Upper lobe of left lung (tissue), 6 donors: ENCODE measurements around the gene LRRTM2. TPM values are rescaled to one million over a fixed set of nuclear protein-coding genes. Genes with fewer than 3 reads are reported as not detected.
"Not testable (repeated sequence)": the region's sequence is repeated elsewhere in the genome, so short reads cannot be mapped to it uniquely, and the experiment has no call there.

ENCODE experiments used
- ATAC-seq, 2 donors: fragments of 200-7000 bp; cut with Tn5 transposase; one replicate each; pipeline ENCODE4 v1.9.1; 2022; ENCODE audit warnings: mild to moderate bottlenecking in 2 of 2, moderate library complexity in 2 of 2; ENCODE audit not compliant: low FRiP score in 2 of 2
- DNase-seq, 2 donors: peaks; one replicate each; pipeline ENCODE4 v3.0.0-alpha.2; 2019 to 2020
- H3K27ac ChIP-seq, 4 donors: fragments of 200-600 bp; sonication (generic); one replicate each; pipeline ENCODE4 v1.5.1; 2016 to 2019
- H3K27me3 ChIP-seq, 4 donors: fragments of 200-600 bp; sonication (generic); one replicate each; pipeline ENCODE4 v1.5.1; 2017 to 2019
- H3K36me3 ChIP-seq, 4 donors: fragments of 200-600 bp; sonication (generic); one replicate each; pipeline ENCODE4 v1.5.1; 2016 to 2019
- H3K4me1 ChIP-seq, 4 donors: fragments of 200-600 bp; sonication (generic); one replicate each; pipeline ENCODE4 v1.5.1; 2018 to 2019
- H3K4me3 ChIP-seq, 4 donors: fragments of 200-600 bp; sonication (generic); one replicate each; pipeline ENCODE4 v1.5.1; 2017 to 2019; ENCODE audit warnings: mild to moderate bottlenecking in 2 of 4, moderate library complexity in 1 of 4
- H3K9me3 ChIP-seq, 4 donors: fragments of 200-600 bp; sonication (generic); one replicate each; pipeline ENCODE4 v1.5.1; 2018 to 2019
- EP300 ChIP-seq, 4 donors: sonication (generic); formaldehyde crosslinking; IDR thresholded peaks; one replicate each; pipeline ENCODE4 v1.5.1; 2017; ENCODE audit warnings: antibody characterized with exemption in 4 of 4, control low read depth in 2 of 4
- POLR2A ChIP-seq, 4 donors: fragments of 450-650 bp; IDR thresholded peaks; one replicate each; pipeline ENCODE4 v1.5.1; 2016 to 2017; ENCODE audit warnings: antibody characterized with exemption in 4 of 4, mild to moderate bottlenecking in 2 of 4
- POLR2AphosphoS5 ChIP-seq, 2 donors: sonication (generic); formaldehyde crosslinking; IDR thresholded peaks; one replicate each; pipeline ENCODE4 v1.5.1; 2017; ENCODE audit warnings: antibody characterized with exemption in 2 of 2
- WGBS, 2 donors: methylation state at CpG; one replicate each; pipeline ENCODE4 v1.1.5; 2017 to 2018; 5-methylcytosine and 5-hydroxymethylcytosine counted together
- total RNA-seq, 6 donors: library from RNA; depleted of rRNA in 4 of 6; stranded (reverse); fragments of >200 nt in 4 of 6; gene quantifications; one replicate each; pipeline versions ENCODE4 v1.1.0 to v1.2.1, GENCODE V29; 2016 to 2021
- TF ChIP-seq, protein P1 (sequence below), 6 experiments: fragments of 450-650 bp in 4 of 6; fragments of 200-600 bp in 2 of 6; sonication (generic) in 2 of 6; IDR thresholded peaks; one replicate each; pipeline ENCODE4 v1.5.1; 2016 to 2019; ENCODE audit warnings: antibody characterized with exemption in 6 of 6
- donor health status: DM: no; HTN: no; CAD: no; lungs with moderate emphysema.
- donor health status: DM: no; HTN: yes; CAD: no; lungs with severe emphysema.

The LRRTM2 gene, protein sequence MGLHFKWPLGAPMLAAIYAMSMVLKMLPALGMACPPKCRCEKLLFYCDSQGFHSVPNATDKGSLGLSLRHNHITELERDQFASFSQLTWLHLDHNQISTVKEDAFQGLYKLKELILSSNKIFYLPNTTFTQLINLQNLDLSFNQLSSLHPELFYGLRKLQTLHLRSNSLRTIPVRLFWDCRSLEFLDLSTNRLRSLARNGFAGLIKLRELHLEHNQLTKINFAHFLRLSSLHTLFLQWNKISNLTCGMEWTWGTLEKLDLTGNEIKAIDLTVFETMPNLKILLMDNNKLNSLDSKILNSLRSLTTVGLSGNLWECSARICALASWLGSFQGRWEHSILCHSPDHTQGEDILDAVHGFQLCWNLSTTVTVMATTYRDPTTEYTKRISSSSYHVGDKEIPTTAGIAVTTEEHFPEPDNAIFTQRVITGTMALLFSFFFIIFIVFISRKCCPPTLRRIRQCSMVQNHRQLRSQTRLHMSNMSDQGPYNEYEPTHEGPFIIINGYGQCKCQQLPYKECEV
- total RNA-seq, result 1 to 10 TPM in 1 of 6 donors, under 1 TPM in 4, not detected in 1; 0.20 to 1.1 (median 0.29) TPM

DNA sequence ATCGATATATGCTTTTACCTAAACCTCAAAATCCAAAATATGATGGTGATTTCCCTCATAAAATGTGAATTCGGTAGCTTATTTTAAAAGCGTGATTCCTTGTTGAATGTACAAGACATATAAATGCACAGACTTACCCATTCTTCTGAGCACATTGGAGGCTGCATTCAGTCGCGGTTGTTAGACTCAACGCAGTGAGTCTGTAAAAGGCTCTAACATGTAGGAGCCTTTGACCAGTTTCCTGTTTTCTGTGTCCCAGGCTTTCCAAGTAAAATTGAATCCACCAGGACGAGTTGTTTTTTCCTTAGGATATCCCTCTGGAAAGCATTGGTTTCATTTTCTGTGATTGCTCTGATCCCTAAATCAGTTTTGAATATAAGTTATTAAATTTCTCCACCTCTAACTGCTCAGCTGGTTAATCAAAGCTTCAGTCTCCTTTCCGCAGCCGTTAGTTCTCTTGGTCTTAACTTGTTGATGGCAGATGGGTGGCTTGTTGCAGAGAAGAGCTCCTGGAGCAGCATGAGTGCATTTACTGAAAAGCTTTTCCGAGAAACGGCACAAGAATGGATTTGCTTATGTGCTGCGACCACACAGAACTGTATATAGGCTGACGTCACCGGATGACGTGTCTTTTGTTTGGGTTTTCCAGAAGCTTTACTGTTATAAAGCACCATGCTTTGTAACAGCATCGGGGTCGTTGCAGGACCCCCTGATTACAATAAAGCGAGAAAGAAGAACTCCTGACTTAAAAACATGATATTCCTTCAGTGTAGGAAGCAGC is at the start of gene LRRTM2:
LRRTM2 (minus strand) TSS at position 565 of the 781 bp plus-strand sequence; CDS start at position 141, 424 bp downstream.
- TF ChIP-seq, protein P1, sequence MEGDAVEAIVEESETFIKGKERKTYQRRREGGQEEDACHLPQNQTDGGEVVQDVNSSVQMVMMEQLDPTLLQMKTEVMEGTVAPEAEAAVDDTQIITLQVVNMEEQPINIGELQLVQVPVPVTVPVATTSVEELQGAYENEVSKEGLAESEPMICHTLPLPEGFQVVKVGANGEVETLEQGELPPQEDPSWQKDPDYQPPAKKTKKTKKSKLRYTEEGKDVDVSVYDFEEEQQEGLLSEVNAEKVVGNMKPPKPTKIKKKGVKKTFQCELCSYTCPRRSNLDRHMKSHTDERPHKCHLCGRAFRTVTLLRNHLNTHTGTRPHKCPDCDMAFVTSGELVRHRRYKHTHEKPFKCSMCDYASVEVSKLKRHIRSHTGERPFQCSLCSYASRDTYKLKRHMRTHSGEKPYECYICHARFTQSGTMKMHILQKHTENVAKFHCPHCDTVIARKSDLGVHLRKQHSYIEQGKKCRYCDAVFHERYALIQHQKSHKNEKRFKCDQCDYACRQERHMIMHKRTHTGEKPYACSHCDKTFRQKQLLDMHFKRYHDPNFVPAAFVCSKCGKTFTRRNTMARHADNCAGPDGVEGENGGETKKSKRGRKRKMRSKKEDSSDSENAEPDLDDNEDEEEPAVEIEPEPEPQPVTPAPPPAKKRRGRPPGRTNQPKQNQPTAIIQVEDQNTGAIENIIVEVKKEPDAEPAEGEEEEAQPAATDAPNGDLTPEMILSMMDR (IDR thresholded peaks at IDR 0.05), result no peak
- TF ChIP-seq POLR2A (IDR thresholded peaks at IDR 0.05) (no peak), EP300 (IDR thresholded peaks at IDR 0.05) (no peak), POLR2AphosphoS5 (IDR thresholded peaks at IDR 0.05) (no peak)
- WGBS, 2 donors, result 65 to 71% methylated on average over 18 of the region's 18 CpGs
- H3K27me3 ChIP-seq, result no peaks in the 10 kb centered on the region

DNA sequence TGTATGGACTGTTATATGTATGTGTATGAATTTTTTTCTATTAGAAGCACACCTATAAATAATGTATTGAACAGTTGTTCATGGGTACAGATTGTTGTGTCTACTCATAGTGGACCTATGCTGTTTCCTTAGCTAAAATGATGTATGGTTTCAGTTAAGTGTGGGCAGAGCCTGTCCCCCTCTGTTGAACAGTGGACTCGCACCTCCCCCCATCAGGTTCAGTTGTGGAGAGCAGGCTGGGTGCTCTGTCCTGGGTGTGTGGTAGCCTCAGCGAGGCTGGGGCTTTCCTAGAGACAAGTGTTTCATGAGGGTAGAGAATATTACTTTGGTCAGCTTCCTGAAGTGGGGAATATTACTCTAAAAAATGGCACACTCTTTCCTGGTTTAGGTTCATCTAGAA is 47.4 kb upstream of the LRRTM2 start:
- DNase-seq (no peak), ATAC-seq (no peak)
- no peak for TF ChIP-seq POLR2AphosphoS5 (IDR thresholded peaks at IDR 0.05)
- TF ChIP-seq EP300 (IDR thresholded peaks at IDR 0.05), result no peak
- TF ChIP-seq, protein P1 (IDR thresholded peaks at IDR 0.05), result no peak
- no peak for TF ChIP-seq POLR2A (IDR thresholded peaks at IDR 0.05)
- Histone ChIP-seq H3K4me1 (peaks cover 0 to 10% (median 3%) of the 10 kb centered on the region in 4 donors), H3K36me3 (peaks cover 21 to 65% (median 36%) of the 10 kb centered on the region in 4 donors), H3K27ac (no peak overlapping the region), H3K9me3 (no peaks in the 10 kb centered on the region), H3K4me3 (no peak overlapping the region), H3K27me3 (no peaks in the 10 kb centered on the region)
- 91 to 93% methylated on average over 2 of the region's 2 CpGs for WGBS, 2 donors

More for the DNA sequence above, at the start of gene LRRTM2:
- ATAC-seq (no peak), DNase-seq (no peak)
- Histone ChIP-seq H3K27ac (peak within 1 kb of the TSS in 1 of 4 donors; percentile 7), H3K9me3 (no peaks in the 10 kb centered on the region), H3K4me1 (peaks cover 35 to 46% (median 41%) of the 10 kb centered on the region in 4 donors), H3K4me3 (no peak within 1 kb of the TSS), H3K36me3 (no peaks in the 10 kb centered on the region)

DNA sequence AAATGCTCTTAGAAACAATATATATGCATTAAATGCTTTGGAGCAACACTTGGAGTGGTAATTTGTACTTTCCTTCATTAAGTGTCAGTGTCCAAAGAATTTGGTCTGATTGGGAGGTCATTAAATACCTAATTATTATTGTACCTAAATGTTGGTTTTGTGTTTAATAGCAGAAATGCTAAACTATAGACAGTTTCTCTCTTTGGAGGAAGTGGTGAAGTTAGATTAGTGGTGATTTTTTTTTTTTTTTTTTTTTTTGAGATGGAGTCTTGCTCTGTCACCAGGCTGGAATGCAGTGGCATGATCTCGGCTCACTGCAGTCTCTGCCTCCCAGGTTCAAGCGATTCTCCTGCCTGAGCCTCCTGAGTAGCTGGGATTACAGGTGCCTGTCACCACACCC is 46.2 kb upstream of the LRRTM2 start:
- H3K4me1 ChIP-seq, H3K27ac ChIP-seq, H3K27me3 ChIP-seq, H3K9me3 ChIP-seq, ATAC-seq, DNase-seq, H3K4me3 ChIP-seq: not testable (repeated sequence)
- 84 to 87% methylated on average over 2 of the region's 2 CpGs for WGBS, 2 donors
- peaks cover 21 to 58% (median 26%) of the 10 kb centered on the region in 4 donors for H3K36me3 ChIP-seq

DNA sequence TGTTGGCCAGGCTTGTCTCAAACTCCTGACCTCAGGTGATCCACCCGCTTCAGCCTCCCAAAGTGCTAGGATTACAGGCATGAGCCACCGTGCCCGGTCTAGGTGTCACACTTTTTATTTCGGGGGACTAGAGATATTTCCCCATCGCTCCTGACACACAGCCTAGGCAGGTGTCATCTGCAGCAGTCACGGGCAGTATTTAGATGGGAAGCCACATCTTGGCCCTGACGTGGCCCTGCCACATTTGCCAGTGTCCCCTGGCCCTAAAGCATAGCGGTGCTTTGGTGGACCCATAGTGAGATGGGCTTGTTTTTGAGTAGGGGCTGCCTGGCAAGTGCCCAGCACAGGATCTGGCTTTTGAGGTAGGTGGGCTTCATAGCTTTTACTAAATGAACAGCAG is 45.0 kb upstream of the LRRTM2 start:
- Histone ChIP-seq H3K27ac (no peak overlapping the region), H3K9me3 (no peaks in the 10 kb centered on the region), H3K36me3 (peaks cover 9 to 50% (median 20%) of the 10 kb centered on the region in 4 donors), H3K4me1 (no peaks in the 10 kb centered on the region), H3K27me3 (no peaks in the 10 kb centered on the region), H3K4me3 (no peak overlapping the region)
- DNase-seq (no peak), ATAC-seq (no peak)
- WGBS, 2 donors, result 94 to 95% methylated on average over 8 of the region's 8 CpGs
- TF ChIP-seq EP300 (IDR thresholded peaks at IDR 0.05), result no peak
- no peak for TF ChIP-seq POLR2AphosphoS5 (IDR thresholded peaks at IDR 0.05)
- no peak for TF ChIP-seq POLR2A (IDR thresholded peaks at IDR 0.05)
- TF ChIP-seq, protein P1 (IDR thresholded peaks at IDR 0.05), result no peak

DNA sequence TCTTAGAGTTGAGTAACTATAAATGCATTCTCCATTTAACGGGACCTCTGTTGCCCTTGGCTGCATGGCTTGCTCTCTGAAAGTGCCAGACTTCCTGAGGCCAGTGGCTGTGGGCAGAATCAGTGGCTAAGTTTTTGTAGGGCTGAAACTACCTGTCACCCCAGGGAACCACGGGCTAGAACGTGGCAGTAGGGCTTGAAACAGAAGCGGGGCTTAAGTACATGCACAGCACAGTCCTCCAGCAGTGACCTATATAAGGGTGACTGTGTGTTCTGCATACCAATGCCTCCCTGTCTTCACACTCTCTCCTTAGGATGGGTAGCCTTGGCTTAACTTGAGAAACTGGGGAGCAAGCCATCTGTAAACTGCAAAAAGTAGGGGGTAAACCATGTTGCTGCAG is 43.6 kb upstream of the LRRTM2 start:
- Histone ChIP-seq H3K27me3 (no peaks in the 10 kb centered on the region), H3K4me1 (no peaks in the 10 kb centered on the region), H3K4me3 (no peak overlapping the region), H3K27ac (no peak overlapping the region), H3K36me3 (peaks cover 0 to 46% (median 12%) of the 10 kb centered on the region in 4 donors), H3K9me3 (no peaks in the 10 kb centered on the region)
- ATAC-seq (no peak), DNase-seq (no peak)
- WGBS, 2 donors, result 71 to 90% methylated on average over 4 of the region's 4 CpGs
- TF ChIP-seq POLR2A (IDR thresholded peaks at IDR 0.05), result no peak
- TF ChIP-seq EP300 (IDR thresholded peaks at IDR 0.05), result no peak
- TF ChIP-seq, protein P1 (IDR thresholded peaks at IDR 0.05), result no peak
- TF ChIP-seq POLR2AphosphoS5 (IDR thresholded peaks at IDR 0.05), result no peak
